Measurements from ENCODE around the gene SLC22A23.

The SLC22A23 gene

DNA sequence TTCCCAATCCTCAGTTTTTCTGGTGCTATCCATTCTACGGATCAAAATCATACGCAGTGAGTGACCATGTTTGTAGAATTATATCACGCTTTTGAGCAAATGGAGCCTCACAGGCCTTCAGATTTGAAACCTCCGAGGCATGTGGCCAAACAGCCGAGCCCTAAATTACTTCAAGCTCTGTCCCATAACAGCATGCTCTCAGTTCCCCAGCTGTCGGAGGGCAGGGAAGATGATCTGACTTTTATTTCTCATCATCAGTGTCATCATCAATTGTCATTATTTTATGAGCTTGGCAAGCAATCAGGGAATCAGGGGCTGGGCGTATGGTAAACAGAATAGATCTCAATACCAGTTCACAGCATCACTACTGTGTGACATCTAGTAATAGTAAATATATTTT is 124.9 kb downstream of the SLC22A23 start:
- no peak for DNase-seq (ENCODE audit: low read depth)

DNA sequence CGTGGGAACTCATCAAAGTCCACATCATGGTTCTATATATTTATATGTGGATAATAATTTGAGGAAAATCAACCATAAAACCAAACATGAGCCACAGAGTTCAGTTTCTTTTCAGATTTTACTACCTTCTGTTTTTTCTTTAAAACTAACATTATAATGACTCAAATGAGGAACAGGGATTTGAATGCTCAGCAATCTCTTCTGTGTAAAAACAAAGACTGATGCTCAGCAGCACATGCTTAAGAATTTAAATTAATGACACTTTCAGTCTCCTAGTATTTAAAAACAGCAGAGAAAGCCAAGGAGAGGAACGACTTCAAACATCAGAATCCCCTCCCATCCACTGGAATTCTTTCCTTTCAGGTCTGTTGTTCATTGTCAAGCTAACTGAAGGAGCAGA is 125.4 kb downstream of the SLC22A23 start:
- no peak for DNase-seq (ENCODE audit: low read depth)

DNA sequence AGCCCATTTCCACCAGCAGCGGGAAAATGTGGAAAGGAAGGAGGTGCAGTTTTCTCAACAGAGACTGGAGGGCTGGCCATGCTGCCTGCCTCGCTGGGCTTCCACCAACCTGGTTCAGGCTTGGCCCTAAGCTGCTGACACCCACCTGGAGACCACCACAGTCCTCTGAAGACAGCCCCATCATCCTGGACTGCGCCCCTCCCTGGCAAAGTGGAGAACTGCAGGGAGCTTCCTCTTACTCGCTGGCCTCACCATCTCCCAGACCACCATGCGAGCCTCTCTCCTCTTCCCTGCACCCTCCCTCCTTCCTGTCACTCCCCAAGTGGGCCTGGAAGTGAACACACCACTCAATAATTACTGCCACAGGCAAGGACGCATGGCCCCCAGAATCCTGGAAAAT is 126.7 kb downstream of the SLC22A23 start:
- no peak for DNase-seq (ENCODE audit: low read depth)

DNA sequence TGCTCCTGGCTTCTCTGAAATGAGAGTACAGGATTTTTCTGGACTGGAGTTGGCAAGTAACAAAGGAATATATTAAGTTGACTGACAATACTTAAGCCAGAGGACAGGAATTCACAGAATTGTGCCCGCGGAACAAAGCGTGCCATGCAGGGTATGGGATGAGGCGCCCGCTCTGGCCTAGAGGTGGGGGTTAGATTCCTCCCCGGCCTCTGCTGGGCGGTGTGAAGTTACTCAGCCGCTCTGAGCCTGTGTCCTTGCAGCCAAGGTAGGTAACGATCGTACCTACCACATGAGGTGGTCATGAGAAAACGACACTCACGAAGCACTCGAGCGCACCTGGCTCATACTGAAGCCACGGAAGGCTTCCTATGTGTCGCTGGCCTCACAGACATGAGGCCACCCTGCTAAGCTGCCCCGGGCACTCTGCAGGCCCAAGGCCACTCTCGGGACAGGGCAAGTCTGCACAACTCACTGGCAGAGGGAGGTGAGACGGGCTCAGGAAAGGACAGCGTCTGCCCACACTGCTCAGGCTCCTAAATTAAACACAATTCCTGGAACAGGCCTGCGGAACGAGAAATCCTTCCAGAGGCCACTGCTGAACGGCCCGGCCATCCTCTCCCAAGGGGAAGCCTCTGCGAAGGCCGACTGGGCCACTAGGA is 127.3 kb downstream of the SLC22A23 start:
- no peak for DNase-seq (ENCODE audit: low read depth)

DNA sequence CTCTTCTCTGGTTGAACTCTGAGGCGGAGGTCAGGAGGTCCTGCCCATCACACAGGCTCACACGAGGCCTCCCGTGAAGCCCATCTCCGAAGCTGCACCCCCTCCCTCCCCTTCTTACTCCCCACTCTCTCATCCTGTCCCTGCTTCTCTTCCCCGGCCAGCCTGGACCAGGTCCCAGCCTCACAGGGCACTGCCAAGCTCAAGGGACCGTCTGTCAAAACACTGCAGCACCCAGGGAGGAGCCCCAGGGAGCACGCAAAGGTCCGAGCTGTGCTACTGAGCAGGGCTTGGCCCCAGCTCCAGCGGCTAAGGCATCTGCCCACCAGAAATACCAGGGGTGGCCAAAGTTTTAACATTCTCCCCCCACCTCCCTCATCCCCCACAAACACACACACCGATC is 128.1 kb downstream of the SLC22A23 start:
- no peak for DNase-seq (ENCODE audit: low read depth)

DNA sequence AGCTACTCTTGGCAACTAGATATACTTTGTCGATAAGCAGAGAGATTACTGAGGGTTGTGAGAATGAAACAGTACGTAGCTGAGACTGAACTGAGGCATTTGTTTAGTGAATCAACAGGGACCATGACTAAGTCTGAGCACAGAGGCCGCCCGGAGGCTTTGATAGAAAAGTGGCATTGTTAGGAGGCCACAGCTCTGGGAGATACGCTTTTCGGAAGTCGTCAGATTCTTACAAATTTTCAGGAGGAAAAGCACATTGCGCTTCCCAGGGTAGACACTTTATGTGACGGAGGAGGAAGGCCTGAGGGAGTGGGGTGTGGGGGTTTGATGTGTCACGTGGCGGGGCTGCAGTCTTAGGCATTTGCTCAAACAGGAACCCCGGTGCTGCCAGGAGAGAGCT is 128.7 kb downstream of the SLC22A23 start:
- DNase-seq (ENCODE audit: low read depth), result no peak

DNA sequence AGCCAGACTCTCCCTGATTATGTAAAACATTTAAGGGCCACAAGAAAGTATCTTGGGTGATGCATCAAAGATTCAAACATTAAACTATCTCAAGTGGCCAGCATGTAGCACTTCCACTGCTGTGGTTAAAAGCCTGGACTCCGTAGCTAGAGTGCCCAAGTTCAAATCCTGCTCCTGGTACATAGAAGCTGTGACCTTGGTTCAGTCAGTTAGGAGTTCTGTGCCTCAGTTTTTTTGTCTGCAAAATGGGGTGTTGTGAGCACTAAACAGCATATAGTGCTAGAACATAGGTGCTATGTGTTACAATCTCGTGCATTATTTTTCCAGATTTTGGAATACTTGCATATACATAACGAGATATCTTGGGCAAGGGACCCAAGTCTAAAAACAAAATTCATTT is 129.4 kb downstream of the SLC22A23 start:
- DNase-seq (ENCODE audit: low read depth), result no peak

DNA sequence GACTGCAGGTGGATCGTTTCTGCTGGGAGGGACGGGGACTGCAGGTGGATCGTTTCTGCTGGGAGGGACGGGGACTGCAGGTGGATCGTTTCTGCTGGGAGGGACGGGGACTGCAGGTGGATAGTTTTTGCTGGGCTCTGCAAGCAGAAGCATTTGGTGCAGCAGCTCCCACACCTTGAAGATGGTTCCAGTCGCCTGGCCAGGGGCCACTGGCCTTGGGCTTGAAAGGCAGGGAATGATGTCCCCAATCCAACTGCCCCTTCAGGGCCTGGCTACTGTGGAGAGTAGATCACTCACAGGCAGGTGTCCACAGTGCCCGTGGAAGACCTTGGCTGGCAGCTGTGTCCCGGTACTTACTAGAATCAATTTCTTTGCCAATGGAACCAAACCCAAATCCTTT is 129.9 kb downstream of the SLC22A23 start:
- no peak for DNase-seq (ENCODE audit: low read depth)

DNA sequence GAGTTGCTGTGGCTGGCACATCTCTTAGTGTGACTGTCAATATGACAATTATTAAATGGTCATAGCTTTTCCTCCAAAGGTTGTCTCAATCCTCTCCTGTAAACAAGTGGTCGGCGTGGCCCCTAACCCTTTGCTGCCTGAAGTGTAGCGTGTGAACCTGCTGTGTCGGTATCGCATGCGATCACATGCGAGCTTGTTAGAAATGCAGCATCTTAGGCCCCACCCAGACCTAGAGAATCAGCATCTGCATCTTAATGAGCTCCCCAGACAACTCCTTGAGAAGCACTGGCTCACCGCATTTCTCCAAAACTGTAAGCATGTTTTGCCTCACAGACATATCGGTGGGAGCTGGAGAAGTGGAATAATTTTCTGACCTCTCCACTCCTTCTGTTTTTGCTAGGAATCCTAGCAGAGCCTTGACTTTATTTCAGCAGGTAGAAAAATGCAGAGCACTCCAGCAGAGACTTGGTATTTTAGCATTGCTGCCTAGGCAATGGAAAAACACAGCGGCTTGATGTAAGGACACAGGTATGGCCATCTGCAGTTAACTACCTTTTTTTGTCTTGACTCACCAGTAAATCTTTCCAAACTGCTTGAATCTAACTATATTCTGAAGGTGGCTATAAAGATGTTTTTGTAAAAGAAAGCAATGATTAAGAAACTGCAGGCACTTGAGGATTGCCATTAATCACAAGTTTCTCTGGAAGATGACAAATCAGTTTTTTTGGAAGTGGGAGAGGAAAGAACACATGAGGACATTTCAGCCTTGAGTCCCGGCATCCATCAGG is 130.5 kb downstream of the SLC22A23 start:
- DNase-seq (ENCODE audit: low read depth), result no peak

DNA sequence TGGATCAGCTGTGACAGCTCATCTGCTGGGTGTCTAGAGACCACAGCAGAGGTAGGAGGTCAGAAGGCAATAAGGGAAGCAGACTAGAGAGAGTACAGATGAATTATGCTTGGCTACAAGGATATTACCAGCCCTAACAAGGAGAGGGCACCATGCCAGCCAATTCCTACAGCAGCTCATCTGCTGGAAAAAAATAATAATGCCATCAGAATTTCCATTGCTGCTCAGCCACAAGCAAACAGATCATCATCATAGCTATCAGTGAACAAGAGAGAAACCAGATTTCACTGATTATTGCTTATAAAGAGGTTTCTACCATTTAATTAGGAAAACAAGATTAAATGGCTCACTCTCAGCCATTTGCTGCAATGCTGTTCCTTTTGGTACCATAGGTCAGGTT is 131.6 kb downstream of the SLC22A23 start:
- DNase-seq (ENCODE audit: low read depth), result no peak

DNA sequence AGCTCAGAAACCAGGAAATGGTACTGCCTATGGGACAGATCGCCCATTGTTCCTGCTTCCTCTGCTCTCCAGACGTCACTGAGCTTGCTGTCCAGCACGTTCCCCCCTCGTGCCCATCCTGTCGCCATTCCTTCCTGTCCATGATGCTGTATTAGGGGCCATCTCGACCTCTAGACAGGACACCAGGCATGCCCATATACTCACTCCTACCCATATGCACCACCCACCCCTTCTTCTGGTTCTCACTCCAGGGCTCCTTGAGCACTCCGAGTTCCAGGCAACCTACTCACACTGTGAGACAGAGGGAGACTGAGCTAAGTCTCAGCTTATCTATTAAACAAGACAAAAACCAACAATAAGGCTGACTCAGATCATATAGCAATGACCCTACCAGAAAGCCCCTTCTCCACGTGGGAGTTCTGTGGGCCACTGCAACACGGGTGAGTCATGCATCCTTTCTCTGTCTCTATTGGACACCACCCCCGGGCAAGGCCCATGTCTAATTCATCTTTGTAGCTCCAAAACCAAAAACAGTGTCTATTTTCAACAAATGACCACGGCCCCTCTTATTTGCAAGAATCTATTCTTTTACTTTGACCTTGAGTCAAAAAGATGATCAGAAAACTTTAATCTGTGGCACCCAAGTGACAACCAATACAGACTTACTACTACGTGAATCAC is 132.4 kb downstream of the SLC22A23 start:
- no peak for DNase-seq (ENCODE audit: low read depth)

DNA sequence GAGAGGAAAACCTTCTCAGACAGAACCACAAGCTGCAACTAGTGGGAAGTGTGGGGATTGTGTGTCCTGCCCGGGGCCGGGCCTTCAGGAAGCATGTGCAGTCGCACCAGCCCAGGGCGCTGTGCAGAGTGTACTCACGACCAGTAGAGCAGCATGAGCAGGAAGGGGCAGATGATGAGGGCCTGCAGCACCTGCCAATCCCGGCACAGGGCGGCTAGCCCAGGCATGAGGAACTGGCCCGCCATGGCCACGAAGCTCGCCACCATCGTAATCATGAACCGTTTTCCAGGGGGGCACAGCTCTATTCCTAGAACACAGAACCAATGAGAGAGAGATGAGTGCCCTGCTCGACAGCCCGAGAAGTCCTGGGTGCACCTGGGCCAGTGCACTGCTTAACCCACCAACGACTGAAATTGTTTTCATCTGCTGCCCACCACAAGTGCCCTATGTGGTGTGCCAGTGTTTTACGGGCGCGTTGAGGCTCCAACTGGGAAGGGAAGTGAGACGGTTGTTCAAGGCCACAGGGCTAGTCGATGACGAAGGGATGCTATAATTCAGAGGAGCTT is 133.1 kb downstream of the SLC22A23 start:
- DNase-seq (ENCODE audit: low read depth), result no peak

DNA sequence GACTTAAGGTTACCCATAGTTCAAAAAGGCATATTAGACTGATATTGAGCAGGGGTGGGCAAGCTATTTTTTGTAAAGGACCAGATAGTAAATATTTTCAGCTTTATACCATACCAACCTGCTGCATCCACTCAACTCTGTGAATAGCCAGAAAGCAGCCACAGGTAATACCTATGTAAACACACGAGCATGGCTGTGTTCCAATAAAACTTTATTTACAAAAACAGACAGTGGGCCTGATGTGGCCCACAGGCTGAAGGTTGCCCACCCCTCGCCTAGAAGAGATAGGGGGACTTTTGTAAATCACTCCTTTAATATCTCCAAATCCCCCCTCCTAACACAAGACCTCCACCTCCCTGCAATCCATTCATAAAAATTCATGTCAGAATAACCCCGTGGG is 133.7 kb downstream of the SLC22A23 start:
- no peak for DNase-seq (ENCODE audit: low read depth)

DNA sequence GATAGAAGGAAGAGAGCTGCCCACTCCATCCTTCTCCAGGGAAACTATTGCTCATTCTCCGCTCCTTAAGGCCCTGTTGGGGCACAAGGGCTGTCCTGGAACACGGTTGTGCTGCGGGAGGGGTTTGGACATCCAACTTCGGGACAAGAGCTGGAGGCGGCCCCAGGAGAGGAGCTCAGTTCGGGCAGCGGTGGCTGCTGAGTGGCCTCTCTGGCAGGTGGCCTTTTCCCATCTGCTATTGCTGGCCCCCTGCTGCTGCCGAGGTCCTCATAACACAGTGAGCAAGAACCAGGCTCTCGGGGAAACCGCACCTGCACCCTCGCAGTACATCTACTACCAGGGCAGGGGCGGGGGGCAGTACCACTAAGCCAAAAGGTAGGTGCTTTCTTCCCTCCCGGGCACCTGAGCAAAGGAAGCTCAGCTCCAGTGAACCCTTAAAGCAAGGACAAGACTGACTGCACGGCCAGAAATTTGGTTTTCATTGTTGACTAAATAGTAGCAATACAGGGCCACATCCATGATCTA is 134.4 kb downstream of the SLC22A23 start:
- DNase-seq (ENCODE audit: low read depth), result no peak

DNA sequence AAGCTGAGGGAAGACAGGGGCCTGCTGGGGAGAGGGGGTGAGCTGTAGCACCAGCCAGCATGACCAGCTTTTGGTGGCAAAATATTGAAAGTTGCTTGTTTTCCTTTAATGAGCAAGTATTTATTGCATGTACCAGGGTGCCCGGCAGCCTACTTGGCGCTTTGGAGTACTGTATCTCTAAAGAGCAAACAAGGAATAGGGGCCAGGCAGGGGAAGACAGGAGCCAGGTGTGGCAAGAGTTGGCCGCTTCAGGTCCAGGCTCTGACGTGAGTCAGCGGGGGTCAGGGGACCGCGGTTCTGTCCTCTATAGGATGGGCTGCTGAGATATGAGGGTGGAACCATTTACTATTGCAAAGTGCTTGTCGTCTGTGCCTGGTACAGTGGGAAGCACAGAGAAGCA is 135.0 kb downstream of the SLC22A23 start:
- no peak for DNase-seq (ENCODE audit: low read depth)

DNA sequence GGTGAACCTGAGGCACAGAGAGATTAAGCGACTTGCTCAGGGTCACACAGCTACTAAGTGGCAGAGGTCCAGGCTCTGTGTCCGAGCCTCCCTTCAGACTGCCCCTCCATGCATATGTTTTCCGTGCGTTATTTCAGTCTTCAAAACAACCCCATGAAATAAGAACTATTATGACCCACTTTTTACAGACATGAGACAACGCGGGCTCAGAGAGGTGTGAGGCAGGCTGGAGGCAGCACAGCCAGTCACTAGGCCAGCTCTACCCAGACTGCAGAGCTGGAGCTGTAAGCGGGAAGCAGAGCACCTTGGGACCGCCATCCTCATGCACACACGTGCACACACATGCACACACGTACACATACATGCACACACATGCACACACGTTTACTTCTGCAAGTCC is 135.8 kb downstream of the SLC22A23 start:
- DNase-seq (ENCODE audit: low read depth), result no peak

DNA sequence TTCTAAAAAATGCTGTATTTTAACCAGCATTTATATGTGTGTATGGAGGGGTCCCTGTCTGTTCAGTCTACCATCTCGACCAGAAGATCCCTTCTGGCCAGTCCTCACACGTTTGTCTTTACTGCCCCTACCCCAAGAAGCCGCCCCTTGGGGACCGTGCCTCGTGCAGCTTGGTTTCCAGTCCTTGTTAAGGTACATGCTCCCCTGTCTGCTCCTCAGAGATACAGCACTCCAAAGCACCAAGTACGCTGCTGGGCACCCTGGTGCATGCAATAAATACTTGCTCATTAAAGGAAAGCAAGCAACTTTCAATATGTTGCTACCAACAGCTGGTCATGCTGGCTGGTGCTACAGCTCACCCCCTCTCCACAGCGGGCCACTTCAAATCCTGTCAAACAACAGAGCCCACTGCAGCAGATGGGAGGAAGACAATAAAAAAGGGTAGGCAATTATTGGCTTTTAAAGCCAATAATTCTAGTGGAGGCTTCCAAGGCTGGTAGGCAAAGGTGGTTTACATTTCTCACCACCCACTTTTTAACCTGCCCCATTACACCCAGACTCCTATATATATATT is 136.5 kb downstream of the SLC22A23 start:
- no peak for DNase-seq (ENCODE audit: low read depth)

DNA sequence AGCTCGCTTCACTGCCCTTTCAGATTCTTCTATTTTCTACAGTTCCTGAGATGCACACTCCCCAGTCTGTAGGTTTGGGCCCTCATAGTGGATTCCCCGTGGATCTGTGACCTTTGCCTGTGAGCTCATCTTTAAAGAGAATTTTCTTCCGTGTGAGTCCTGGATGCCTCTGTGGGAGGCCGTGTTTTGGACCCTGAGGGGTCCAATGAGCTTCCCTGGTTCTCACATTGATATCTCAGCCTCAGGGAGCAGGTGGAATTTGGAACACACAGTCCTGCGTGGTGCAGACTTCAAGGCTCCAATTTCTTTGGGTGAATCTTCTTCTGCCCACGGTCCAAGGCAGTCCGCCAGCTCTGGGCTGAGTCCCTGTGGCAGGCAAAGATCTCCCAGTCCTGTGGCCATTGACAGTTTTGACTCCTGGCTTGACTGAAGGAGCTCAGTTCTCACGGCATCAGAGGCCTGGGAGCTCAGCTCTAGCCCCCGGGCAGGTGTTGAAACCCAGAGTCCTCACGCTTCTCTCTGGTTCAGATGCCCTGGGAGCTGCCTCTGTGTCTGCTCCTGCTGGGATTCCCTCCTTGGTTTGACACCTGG is 137.1 kb downstream of the SLC22A23 start:
- no peak for DNase-seq (ENCODE audit: low read depth)

DNA sequence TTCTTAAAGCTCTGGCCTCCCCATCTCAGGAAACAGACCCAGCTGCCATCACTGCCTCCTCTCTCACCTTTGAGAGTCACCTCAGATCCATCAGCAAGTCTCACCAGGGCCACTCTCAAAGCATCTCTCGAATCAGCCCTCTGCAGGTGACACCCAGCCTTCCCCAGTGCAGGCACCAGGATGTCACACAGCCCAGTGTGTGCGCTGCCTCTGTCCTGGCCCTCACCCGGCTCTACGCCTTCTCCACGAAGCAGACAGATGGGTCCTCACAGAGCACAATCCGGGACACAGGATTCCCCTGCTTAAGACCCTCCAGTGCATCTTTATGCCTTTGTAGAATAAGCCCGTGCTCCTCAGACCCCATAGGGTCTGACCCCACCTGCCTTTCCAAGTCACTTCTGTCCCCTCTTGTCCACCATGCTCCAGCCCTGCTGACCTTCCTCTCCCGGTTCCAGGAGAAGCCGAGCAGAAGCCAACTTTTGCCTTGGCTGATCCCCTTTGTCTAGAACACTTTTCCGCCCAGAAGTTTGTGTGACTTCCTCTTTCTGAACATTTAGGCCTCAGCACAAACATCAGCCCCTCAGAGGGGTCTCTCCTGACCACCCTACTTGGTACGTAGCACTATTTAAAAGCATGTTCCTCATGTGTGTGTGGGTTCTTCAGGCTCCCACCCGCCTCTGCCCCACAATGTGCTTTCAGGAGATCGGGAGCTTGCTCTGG is 137.9 kb downstream of the SLC22A23 start:
- DNase-seq (ENCODE audit: low read depth), result no peak

DNA sequence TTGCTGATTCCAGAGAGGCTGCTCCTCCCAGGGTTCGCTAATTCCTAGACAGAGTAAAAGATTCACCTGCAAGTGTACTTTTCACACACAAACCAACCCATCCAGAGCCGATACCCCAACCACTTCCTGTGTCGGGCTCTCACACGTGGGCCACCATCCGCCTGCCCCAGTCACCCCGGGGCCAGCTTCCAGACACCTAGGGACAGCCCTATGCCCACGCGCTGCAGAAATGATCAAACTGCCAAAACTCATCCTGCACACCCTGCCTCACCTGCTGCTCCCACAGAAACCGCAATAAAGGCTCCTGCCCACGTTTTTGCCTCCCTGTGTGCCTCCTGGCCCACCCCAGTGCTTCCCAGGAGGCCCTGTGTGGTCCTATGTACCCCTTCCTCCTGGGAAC is 138.6 kb downstream of the SLC22A23 start:
- no peak for DNase-seq (ENCODE audit: low read depth)

DNA sequence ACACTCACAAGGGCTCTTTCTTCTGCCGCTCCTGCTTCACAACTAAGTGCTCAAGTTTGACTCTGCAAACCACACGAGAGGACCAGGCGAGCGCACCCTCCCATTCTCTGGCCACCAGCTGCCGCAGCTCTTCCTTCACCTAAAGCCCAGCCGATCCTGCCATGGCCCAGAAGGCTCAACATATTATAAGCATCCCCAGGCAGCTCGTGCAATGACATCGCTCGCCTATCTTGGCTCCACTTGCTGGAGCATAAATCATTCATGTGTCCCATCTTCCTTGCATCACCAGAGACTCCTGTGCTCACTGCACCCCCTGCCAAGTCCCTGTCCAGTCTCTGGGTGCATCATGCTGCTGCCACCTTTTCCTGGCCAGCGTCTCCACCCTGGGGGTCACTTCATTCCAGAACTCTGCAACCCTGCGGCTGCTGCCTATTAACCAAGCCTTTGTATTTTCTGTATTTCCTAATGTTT is 139.1 kb downstream of the SLC22A23 start:
- DNase-seq (ENCODE audit: low read depth), result no peak
